ENCODE results near the gene SLC25A23. TPM values are rescaled to one million over a fixed set of nuclear protein-coding genes. Genes with fewer than 3 reads are reported as not detected.

SLC25A23 gene
- total and polyA plus RNA-seq, 10 of the 15 experiments (the other 5 are each of a cell fraction or from before 2014, with no cell fraction given), result 10.2 to 85.8 (median 50.0) TPM

- TF ChIP-seq IKZF1 (conservative IDR thresholded peaks at IDR 0.05) (peak; percentile 66), SPI1 (IDR thresholded peaks at IDR 0.05; ENCODE audit: borderline replicate concordance, insufficient read depth, low read depth, low read length) (peak; percentile 75; the same call in 1 of the 2 replicates), NR2F1 (conservative IDR thresholded peaks at IDR 0.05) (peak; percentile 56), NBN (IDR thresholded peaks at IDR 0.05) (peak; percentile 75), KAT2A (conservative IDR thresholded peaks at IDR 0.05; ENCODE audit: control insufficient read depth, low read depth, low read length) (no peak), MTA2 (IDR thresholded peaks at IDR 0.05; ENCODE audit: low read depth) (peak; percentile 75), POLR2AphosphoS2 (IDR thresholded peaks at IDR 0.05; ENCODE audit: low read depth, low read length) (0 out of 2 replicates have a peak, but pooled peaks have one; percentile 61), SP1 (IDR thresholded peaks at IDR 0.05; ENCODE audit: low read depth, low read length) (no peak), EZH2 (IDR thresholded peaks at IDR 0.05; ENCODE audit: borderline replicate concordance, control insufficient read depth, low read depth, low read length) (no peak), LARP7 (IDR thresholded peaks at IDR 0.05) (no peak; the same call in none of the 2 replicates), HSF1 (IDR thresholded peaks at IDR 0.05; ENCODE audit: low read depth, low read length) (no peak), SKIL (IDR thresholded peaks at IDR 0.05; ENCODE audit: low read depth, poor library complexity, severe bottlenecking) (no peak), ZNF217 (IDR thresholded peaks at IDR 0.05) (no peak), ZBTB33 (IDR thresholded peaks at IDR 0.05) (no peak), TBL1XR1 (IDR thresholded peaks at IDR 0.05; ENCODE audit: low read depth, low read length) (no peak), RELB (IDR thresholded peaks at IDR 0.05; ENCODE audit: low read depth) (0 out of 2 replicates have a peak, but pooled peaks have one; percentile 32), MYB (IDR thresholded peaks at IDR 0.05; ENCODE audit: borderline replicate concordance, low read depth, low read length) (no peak), GATAD2B (conservative IDR thresholded peaks at IDR 0.05; ENCODE audit: low read depth) (peak; percentile 65; the same call in 1 of the 2 replicates), CHD2 (IDR thresholded peaks at IDR 0.05; ENCODE audit: borderline replicate concordance, low read depth, low read length) (peak; percentile 81; the same call in 1 of the 2 replicates), FOS (IDR thresholded peaks at IDR 0.05; ENCODE audit: borderline replicate concordance, extremely low read depth, insufficient read length) (no peak), ESRRA (IDR thresholded peaks at IDR 0.05; ENCODE audit: low read length) (no peak), KLF5 (IDR thresholded peaks at IDR 0.05; ENCODE audit: partially characterized antibody) (no peak), RAD51 (IDR thresholded peaks at IDR 0.05) (no peak), SIX5 (IDR thresholded peaks at IDR 0.05; ENCODE audit: low read depth, low read length, severe bottlenecking) (no peak)
Observed at GRCh38 chr19:6481541-6482342, 22.1 kb upstream of the SLC25A23 start, which contains the start of gene DENND1C (continued).
